GM23338 (cell line): ENCODE results near the gene QSOX1. TPM values are rescaled to one million over a fixed set of nuclear protein-coding genes. Genes with fewer than 3 reads are reported as not detected.

Experiments
- ATAC-seq: fragments of 200-7000 bp; cut with Tn5 transposase; 3 replicates; pipeline ENCODE4 v1.9.1; 2020
- DNase-seq: peaks from one replicate; pipeline ENCODE4 v3.0.0-alpha.2; 2015; ENCODE audit warnings: low spot score
- H2AFZ ChIP-seq: fragments of 200-600 bp; sonication (generic); 2 replicates; pipeline ENCODE4 v1.8.0; 2016; ENCODE audit warnings: antibody characterized with exemption, mild to moderate bottlenecking, moderate library complexity
- H3F3A ChIP-seq: fragments of 200-600 bp; sonication (generic); replicated peaks from 2 replicates; pipeline ENCODE4 v1.8.0; 2017; ENCODE audit warnings: antibody characterized with exemption, mixed run types, low read depth
- H3K27ac ChIP-seq: fragments of 200-600 bp; sonication (generic); 2 replicates; pipeline ENCODE4 v1.6.1; 2016; ENCODE audit warnings: low read depth
- H3K27me3 ChIP-seq: fragments of 200-600 bp; sonication (generic); 2 replicates; pipeline ENCODE4 v1.8.0; 2016; ENCODE audit warnings: mild to moderate bottlenecking, mixed run types, moderate library complexity; ENCODE audit not compliant: insufficient read depth
- H3K36me3 ChIP-seq: fragments of 200-600 bp; sonication (generic); 2 replicates; pipeline ENCODE4 v1.8.0; 2016; ENCODE audit warnings: mild to moderate bottlenecking; ENCODE audit not compliant: insufficient read depth
- H3K4me1 ChIP-seq: fragments of 200-600 bp; sonication (generic); 2 replicates; pipeline ENCODE4 v1.8.0; 2016; ENCODE audit warnings: mild to moderate bottlenecking, moderate library complexity; ENCODE audit not compliant: insufficient read depth
- H3K4me2 ChIP-seq: fragments of 200-600 bp; sonication (generic); 2 replicates; pipeline ENCODE4 v1.7.1; 2017; ENCODE audit warnings: mixed run types
- H3K4me3 ChIP-seq: fragments of 200-600 bp; sonication (generic); 2 replicates; pipeline ENCODE4 v1.6.1; 2016; ENCODE audit warnings: mixed run types
- H3K79me2 ChIP-seq: fragments of 200-600 bp; sonication (generic); replicated peaks from 2 replicates; pipeline ENCODE4 v1.8.0; 2017; ENCODE audit warnings: mild to moderate bottlenecking; ENCODE audit not compliant: insufficient read depth
- H3K9me2 ChIP-seq: fragments of 200-600 bp; sonication (generic); 2 replicates; pipeline ENCODE4 v1.8.0; 2017; ENCODE audit not compliant: insufficient read depth
- H4K20me1 ChIP-seq: fragments of 200-600 bp; sonication (generic); replicated peaks from 2 replicates; pipeline ENCODE4 v1.8.0; 2017; ENCODE audit warnings: mild to moderate bottlenecking; ENCODE audit not compliant: insufficient read depth
- H3K27ac Mint-ChIP-seq: 2 replicates; pipeline ENCODE4 v1.8.0; 2020; ENCODE audit warnings: inconsistent platforms, mild to moderate bottlenecking, moderate library complexity, mixed read lengths
- H3K27me3 Mint-ChIP-seq: 3 replicates; pipeline ENCODE4 v1.8.0; 2022; ENCODE audit warnings: low read depth, mild to moderate bottlenecking, moderate library complexity, mixed read lengths, inconsistent platforms; ENCODE audit not compliant: insufficient read depth, poor library complexity
- H3K36me3 Mint-ChIP-seq: 3 replicates; pipeline ENCODE4 v1.8.0; 2021; ENCODE audit warnings: low read depth, mild to moderate bottlenecking, inconsistent platforms, moderate library complexity, mixed read lengths
- H3K4me1 Mint-ChIP-seq: 3 replicates; pipeline ENCODE4 v1.8.0; 2020; ENCODE audit warnings: mild to moderate bottlenecking, inconsistent platforms, mixed read lengths
- H3K4me3 Mint-ChIP-seq: 3 replicates; pipeline ENCODE4 v1.8.0; 2021; ENCODE audit warnings: moderate library complexity, mild to moderate bottlenecking, inconsistent platforms, mixed read lengths
- H3K9me3 Mint-ChIP-seq: 3 replicates; pipeline ENCODE4 v1.8.0; 2020; ENCODE audit warnings: moderate library complexity, mild to moderate bottlenecking, inconsistent platforms, mixed read lengths
- CREB1 ChIP-seq: fragments of 250-450 bp; sonication (Bioruptor Pico); IDR thresholded peaks from 2 replicates; pipeline ENCODE4 v1.5.0; 2020; ENCODE audit warnings: low read depth, mild to moderate bottlenecking, moderate library complexity
- EZH2 ChIP-seq: fragments of 200-600 bp; sonication (generic); IDR thresholded peaks from one replicate; pipeline ENCODE4 v1.8.0; 2017; ENCODE audit warnings: antibody characterized with exemption, mild to moderate bottlenecking, low read depth; ENCODE audit not compliant: unreplicated experiment
- JUNB ChIP-seq: IDR thresholded peaks from one replicate; pipeline ENCODE4 v1.6.1; 2016; ENCODE audit warnings: antibody characterized with exemption; ENCODE audit not compliant: unreplicated experiment
- NANOG ChIP-seq: IDR thresholded peaks from 2 replicates; pipeline ENCODE4 v1.6.1; 2016; ENCODE audit warnings: antibody characterized with exemption, borderline replicate concordance
- POLR2AphosphoS5 ChIP-seq: IDR thresholded peaks from 2 replicates; pipeline ENCODE4 v1.6.1; 2016; ENCODE audit warnings: antibody characterized with exemption, low read depth
- ZNF114 ChIP-seq: fragments of 250-450 bp; sonication (Bioruptor Pico); IDR thresholded peaks from 2 replicates; pipeline ENCODE4 v1.5.0; 2020; ENCODE audit warnings: mild to moderate bottlenecking, moderate library complexity
- ZNF331 ChIP-seq: fragments of 250-450 bp; sonication (Bioruptor Pico); IDR thresholded peaks from 2 replicates; pipeline ENCODE4 v1.5.0; 2020; ENCODE audit warnings: low read depth, mild to moderate bottlenecking, moderate library complexity
- polyA plus RNA-seq: library from polyadenylated mRNA; unstranded; fragments of >200 nt; fragmentation: Nextera tagmentation; extraction: Ambion mirVana; gene quantifications from 2 replicates; pipeline ENCODE4 v1.2.1, GENCODE V29; 2016
- total RNA-seq: library from RNA; depleted of rRNA; stranded (reverse); fragments of >200 nt; shearing (Covaris generic); gene quantifications from 2 replicates; pipeline ENCODE4 v1.2.3, GENCODE V29; 2014
- TF ChIP-seq, protein P1 (sequence below): IDR thresholded peaks from one replicate; pipeline ENCODE4 v1.6.1; 2018; ENCODE audit warnings: antibody characterized with exemption; ENCODE audit not compliant: unreplicated experiment
- TF ChIP-seq, protein P2 (sequence below): fragments of 250-450 bp; sonication (Bioruptor Pico); IDR thresholded peaks from 2 replicates; pipeline ENCODE4 v1.5.0; 2020; ENCODE audit warnings: mild to moderate bottlenecking, moderate library complexity

The QSOX1 gene
- total and polyA plus RNA-seq, 2 experiments from 2014 or later = 47.8 to 119 TPM

DNA sequence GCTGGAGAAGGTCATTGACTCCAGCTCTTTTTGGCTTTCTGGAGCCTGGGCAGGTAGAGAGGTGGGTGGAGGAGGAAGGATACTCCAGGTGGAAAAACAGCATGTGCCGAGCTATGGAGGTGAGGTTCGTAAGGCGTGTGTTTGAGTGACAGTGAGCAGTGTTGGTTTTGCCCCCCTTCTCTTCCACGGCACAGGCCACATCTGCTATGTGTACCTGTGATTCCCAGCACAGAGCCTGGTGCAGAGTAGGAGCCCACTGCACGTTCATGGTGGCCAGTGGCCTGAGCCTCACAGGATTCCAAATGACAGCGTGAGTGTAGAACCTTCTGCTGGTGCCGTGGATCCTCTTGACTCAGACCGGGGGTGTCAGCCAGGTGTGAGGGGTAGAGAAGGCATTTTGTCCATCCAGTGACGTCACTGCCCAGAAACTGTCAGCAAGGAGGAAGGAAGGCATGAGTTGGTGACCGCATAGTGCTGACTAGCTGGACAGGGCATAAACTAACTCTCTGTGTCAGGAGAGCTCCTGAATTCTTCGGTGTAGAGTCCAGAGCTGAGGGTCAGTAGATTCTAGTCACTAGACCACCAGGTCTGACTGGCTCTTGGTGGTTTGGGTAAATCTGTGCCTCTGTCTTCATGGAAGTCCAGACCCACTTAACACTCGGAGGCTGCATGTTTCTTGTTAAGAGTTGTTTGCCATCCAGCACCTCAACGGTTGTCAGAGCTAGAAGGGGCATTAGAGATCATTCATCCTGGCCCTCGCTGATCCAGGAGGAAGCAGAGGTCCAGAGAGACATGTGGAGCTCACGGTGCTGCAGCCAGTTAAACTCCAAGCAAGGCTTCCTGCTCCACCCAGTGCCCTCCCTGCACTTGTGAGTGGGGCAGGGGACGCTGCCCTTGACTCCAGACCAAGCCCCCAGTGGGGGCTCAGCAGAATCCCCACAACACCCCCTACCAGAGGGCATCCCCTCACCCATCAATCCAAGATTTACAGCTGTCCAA is 3.8 kb downstream of the QSOX1 start:
- no peak overlapping the region for H3K4me3 Mint-ChIP-seq
- no peak overlapping the region for H3K4me3 ChIP-seq
- DNase-seq (no peak), ATAC-seq (no peak)
- peaks cover 50% of the 10 kb centered on the region for H4K20me1 ChIP-seq
- H3K4me2 ChIP-seq = no peak overlapping the region
- H3K9me2 ChIP-seq = no peaks in the 10 kb centered on the region; the same call in 1 of the 2 replicates
- H2AFZ ChIP-seq = no peak overlapping the region
- no peak for TF ChIP-seq NANOG
- no peak for TF ChIP-seq POLR2AphosphoS5
- TF ChIP-seq, protein P1, sequence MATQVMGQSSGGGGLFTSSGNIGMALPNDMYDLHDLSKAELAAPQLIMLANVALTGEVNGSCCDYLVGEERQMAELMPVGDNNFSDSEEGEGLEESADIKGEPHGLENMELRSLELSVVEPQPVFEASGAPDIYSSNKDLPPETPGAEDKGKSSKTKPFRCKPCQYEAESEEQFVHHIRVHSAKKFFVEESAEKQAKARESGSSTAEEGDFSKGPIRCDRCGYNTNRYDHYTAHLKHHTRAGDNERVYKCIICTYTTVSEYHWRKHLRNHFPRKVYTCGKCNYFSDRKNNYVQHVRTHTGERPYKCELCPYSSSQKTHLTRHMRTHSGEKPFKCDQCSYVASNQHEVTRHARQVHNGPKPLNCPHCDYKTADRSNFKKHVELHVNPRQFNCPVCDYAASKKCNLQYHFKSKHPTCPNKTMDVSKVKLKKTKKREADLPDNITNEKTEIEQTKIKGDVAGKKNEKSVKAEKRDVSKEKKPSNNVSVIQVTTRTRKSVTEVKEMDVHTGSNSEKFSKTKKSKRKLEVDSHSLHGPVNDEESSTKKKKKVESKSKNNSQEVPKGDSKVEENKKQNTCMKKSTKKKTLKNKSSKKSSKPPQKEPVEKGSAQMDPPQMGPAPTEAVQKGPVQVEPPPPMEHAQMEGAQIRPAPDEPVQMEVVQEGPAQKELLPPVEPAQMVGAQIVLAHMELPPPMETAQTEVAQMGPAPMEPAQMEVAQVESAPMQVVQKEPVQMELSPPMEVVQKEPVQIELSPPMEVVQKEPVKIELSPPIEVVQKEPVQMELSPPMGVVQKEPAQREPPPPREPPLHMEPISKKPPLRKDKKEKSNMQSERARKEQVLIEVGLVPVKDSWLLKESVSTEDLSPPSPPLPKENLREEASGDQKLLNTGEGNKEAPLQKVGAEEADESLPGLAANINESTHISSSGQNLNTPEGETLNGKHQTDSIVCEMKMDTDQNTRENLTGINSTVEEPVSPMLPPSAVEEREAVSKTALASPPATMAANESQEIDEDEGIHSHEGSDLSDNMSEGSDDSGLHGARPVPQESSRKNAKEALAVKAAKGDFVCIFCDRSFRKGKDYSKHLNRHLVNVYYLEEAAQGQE = no peak
- TF ChIP-seq CREB1 (CRISPR knock-in tag) = no peak
- no peak for TF ChIP-seq ZNF114 (CRISPR knock-in tag)
- no peak for TF ChIP-seq JUNB
- TF ChIP-seq, protein P2, sequence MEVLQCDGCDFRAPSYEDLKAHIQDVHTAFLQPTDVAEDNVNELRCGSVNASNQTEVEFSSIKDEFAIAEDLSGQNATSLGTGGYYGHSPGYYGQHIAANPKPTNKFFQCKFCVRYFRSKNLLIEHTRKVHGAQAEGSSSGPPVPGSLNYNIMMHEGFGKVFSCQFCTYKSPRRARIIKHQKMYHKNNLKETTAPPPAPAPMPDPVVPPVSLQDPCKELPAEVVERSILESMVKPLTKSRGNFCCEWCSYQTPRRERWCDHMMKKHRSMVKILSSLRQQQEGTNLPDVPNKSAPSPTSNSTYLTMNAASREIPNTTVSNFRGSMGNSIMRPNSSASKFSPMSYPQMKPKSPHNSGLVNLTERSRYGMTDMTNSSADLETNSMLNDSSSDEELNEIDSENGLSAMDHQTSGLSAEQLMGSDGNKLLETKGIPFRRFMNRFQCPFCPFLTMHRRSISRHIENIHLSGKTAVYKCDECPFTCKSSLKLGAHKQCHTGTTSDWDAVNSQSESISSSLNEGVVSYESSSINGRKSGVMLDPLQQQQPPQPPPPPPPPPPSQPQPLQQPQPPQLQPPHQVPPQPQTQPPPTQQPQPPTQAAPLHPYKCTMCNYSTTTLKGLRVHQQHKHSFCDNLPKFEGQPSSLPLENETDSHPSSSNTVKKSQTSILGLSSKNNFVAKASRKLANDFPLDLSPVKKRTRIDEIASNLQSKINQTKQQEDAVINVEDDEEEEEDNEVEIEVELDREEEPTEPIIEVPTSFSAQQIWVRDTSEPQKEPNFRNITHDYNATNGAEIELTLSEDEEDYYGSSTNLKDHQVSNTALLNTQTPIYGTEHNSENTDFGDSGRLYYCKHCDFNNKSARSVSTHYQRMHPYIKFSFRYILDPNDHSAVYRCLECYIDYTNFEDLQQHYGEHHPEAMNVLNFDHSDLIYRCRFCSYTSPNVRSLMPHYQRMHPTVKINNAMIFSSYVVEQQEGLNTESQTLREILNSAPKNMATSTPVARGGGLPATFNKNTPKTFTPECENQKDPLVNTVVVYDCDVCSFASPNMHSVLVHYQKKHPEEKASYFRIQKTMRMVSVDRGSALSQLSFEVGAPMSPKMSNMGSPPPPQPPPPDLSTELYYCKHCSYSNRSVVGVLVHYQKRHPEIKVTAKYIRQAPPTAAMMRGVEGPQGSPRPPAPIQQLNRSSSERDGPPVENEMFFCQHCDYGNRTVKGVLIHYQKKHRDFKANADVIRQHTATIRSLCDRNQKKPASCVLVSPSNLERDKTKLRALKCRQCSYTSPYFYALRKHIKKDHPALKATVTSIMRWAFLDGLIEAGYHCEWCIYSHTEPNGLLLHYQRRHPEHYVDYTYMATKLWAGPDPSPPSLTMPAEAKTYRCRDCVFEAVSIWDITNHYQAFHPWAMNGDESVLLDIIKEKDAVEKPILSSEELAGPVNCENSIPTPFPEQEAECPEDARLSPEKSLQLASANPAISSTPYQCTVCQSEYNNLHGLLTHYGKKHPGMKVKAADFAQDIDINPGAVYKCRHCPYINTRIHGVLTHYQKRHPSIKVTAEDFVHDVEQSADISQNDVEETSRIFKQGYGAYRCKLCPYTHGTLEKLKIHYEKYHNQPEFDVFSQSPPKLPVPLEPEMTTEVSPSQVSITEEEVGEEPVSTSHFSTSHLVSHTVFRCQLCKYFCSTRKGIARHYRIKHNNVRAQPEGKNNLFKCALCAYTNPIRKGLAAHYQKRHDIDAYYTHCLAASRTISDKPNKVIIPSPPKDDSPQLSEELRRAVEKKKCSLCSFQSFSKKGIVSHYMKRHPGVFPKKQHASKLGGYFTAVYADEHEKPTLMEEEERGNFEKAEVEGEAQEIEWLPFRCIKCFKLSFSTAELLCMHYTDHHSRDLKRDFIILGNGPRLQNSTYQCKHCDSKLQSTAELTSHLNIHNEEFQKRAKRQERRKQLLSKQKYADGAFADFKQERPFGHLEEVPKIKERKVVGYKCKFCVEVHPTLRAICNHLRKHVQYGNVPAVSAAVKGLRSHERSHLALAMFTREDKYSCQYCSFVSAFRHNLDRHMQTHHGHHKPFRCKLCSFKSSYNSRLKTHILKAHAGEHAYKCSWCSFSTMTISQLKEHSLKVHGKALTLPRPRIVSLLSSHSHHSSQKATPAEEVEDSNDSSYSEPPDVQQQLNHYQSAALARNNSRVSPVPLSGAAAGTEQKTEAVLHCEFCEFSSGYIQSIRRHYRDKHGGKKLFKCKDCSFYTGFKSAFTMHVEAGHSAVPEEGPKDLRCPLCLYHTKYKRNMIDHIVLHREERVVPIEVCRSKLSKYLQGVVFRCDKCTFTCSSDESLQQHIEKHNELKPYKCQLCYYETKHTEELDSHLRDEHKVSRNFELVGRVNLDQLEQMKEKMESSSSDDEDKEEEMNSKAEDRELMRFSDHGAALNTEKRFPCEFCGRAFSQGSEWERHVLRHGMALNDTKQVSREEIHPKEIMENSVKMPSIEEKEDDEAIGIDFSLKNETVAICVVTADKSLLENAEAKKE = no peak
- TF ChIP-seq ZNF331 (CRISPR knock-in tag) = no peak
- TF ChIP-seq EZH2 = no peak
- no peaks in the 10 kb centered on the region for H3K36me3 ChIP-seq
- peaks cover 22% of the 10 kb centered on the region for H3K27me3 ChIP-seq
- no peaks in the 10 kb centered on the region for H3K9me3 Mint-ChIP-seq
- H3K27me3 Mint-ChIP-seq = peaks cover 10% of the 10 kb centered on the region
- H3F3A ChIP-seq = no peaks in the 10 kb centered on the region; the same call in 1 of the 2 replicates
- H3K27ac Mint-ChIP-seq = no peak overlapping the region
- H3K36me3 Mint-ChIP-seq = no peaks in the 10 kb centered on the region; the same call in 2 of the 3 replicates
- peaks cover 35% of the 10 kb centered on the region for H3K4me1 Mint-ChIP-seq
- no peak overlapping the region for H3K27ac ChIP-seq
- peaks cover 36% of the 10 kb centered on the region for H3K4me1 ChIP-seq
- peaks cover 57% of the 10 kb centered on the region for H3K79me2 ChIP-seq
